OCI-M1 (cell line): ENCODE data around the gene SLC10A7.

Experiments
- DNase-seq: peaks from one replicate; lab custom pipeline; 2025; lab: John Stamatoyannopoulos, UW

SLC10A7 gene

GRCh38 chr4:146211440-146211839 is 310.3 kb downstream of the SLC10A7 start:
- DNase-seq: no peak

- no peak for DNase-seq
Observed at GRCh38 chr4:146210890-146211289, 310.9 kb downstream of the SLC10A7 start.

GRCh38 chr4:146207410-146207809 is 314.3 kb downstream of the SLC10A7 start:
- DNase-seq: no peak
